ENCODE data around the gene SLC26A9. TPM values are rescaled to one million over a fixed set of nuclear protein-coding genes. Genes with fewer than 3 reads are reported as not detected.
A peak's percentile ranks its signal among the peaks of the same experiment; 100 is the strongest.

The SLC26A9 gene
- total RNA-seq, 1 donor: not detected

DNA sequence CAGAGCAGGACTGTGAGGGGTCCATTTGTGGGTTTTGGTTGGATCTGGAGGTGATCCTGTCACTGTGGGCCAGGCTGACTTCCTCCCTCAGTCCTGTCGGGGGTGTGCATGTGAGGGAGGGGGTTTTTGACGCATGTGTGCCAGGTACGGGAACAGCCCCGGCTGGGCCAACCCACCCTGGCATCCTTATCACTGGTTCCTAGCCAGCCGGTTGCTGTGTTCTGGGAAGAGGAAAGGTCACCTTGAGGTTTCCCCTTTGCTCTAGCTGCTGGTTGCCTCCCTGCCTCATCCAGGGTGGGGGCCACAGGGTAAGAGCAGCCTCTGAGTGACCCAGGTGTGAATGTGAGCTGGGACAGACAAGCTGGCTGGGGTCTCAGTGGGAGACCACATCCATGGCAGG lies 2.5 kb downstream of the SLC26A9 start:
- H3K4me3 ChIP-seq (ENCODE audit: low read depth, low read length): no peak overlapping the region
- no peak for TF ChIP-seq CTCF (IDR thresholded peaks at IDR 0.05; ENCODE audit: insufficient read depth, low read depth, low read length)
- DNase-seq (ENCODE audit: low read depth): no peak

GRCh38 chr1:205939690-205940330 lies 3.4 kb downstream of the SLC26A9 start:
- DNase-seq (ENCODE audit: low read depth): no peak
- H3K4me3 ChIP-seq (ENCODE audit: low read depth, low read length): no peak overlapping the region
- no peak for TF ChIP-seq CTCF (IDR thresholded peaks at IDR 0.05; ENCODE audit: insufficient read depth, low read depth, low read length)

DNA sequence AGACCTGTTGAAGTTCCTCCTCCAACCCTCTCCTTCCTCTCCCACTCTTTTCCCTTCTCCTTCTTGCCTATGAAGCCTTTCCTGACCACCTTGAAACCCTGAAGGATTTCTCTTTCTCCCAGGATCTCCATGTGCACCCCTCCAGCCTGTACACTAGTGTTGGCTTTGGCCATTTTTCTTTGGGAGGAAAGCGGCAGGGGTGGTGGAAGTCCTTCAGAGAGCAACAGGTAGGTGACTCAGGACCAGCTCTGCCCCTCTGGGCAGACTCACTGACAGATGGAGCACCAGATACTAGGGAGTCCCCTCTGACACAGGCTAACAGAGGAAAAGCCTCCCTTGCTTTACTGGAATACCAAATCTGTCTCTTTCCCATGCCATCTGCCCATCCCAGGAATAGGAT lies 4.6 kb downstream of the SLC26A9 start:
- no peak for DNase-seq (ENCODE audit: low read depth)
- no peak for TF ChIP-seq CTCF (IDR thresholded peaks at IDR 0.05; ENCODE audit: insufficient read depth, low read depth, low read length)
- no peak overlapping the region for H3K4me3 ChIP-seq (ENCODE audit: low read depth, low read length)

- peak; percentile 14 for DNase-seq (ENCODE audit: low read depth)
- TF ChIP-seq CTCF (IDR thresholded peaks at IDR 0.05; ENCODE audit: insufficient read depth, low read depth, low read length): no peak
- no peak overlapping the region for H3K4me3 ChIP-seq (ENCODE audit: low read depth, low read length)
Measured at GRCh38 chr1:205936846-205937586, 6.2 kb downstream of the SLC26A9 start.

DNA sequence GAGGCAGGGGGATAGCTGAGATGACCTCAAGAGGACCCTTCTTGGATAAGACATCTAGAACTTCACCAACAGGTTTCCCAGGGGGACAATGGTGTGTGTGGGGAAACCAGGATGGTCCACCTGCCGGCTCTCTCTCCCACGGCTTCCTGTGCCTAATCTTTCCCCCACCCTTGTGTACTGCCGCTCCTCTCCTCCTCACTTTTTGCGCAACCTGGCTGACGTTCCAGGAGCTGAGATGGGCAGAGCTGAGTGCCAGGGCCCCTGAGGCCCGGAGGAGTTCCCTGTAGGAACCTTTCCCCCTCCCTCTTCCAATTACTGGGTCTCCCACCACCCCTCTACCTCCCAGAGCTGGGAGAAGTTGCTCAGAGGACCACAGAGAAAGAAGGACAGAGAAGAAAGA lies 6.9 kb downstream of the SLC26A9 start:
- no peak for TF ChIP-seq CTCF (IDR thresholded peaks at IDR 0.05; ENCODE audit: insufficient read depth, low read depth, low read length)
- H3K4me3 ChIP-seq (ENCODE audit: low read depth, low read length): no peak overlapping the region
- DNase-seq (ENCODE audit: low read depth): no peak

GRCh38 chr1:205935869-205936268 lies 7.4 kb downstream of the SLC26A9 start:
- no peak for DNase-seq (ENCODE audit: low read depth)
- no peak overlapping the region for H3K4me3 ChIP-seq (ENCODE audit: low read depth, low read length)
- no peak for TF ChIP-seq CTCF (IDR thresholded peaks at IDR 0.05; ENCODE audit: insufficient read depth, low read depth, low read length)
